Transverse colon (tissue), 4 donors: Measurements from ENCODE around the gene IMP4. TPM values are rescaled to one million over a fixed set of nuclear protein-coding genes. Genes with fewer than 3 reads are reported as not detected.

Experiments
- DNase-seq: peaks from one replicate; pipeline ENCODE4 v3.0.0-alpha.2; 2019
- H3K27ac ChIP-seq, 4 donors: fragments of 200-600 bp; sonication (generic); 2 replicates each; pipeline ENCODE4 v1.5.1; 2016 to 2018; ENCODE audit warnings: inconsistent platforms in 4 of 4
- H3K27me3 ChIP-seq: fragments of 200-600 bp; sonication (generic); 2 replicates; pipeline ENCODE4 v1.5.1; 2017; ENCODE audit warnings: inconsistent platforms
- H3K36me3 ChIP-seq, 4 donors: fragments of 200-600 bp; sonication (generic); 2 replicates each; pipeline ENCODE4 v1.5.1; 2017 to 2019; ENCODE audit warnings: inconsistent platforms in 4 of 4
- H3K4me1 ChIP-seq, 4 donors: fragments of 200-600 bp; sonication (generic); 2 replicates each; pipeline ENCODE4 v1.5.1; 2017 to 2020; ENCODE audit warnings: inconsistent platforms in 4 of 4
- H3K4me3 ChIP-seq, 4 donors: fragments of 200-600 bp; sonication (generic); 1 replicate in 1 of 4; 2 replicates in 3 of 4; pipeline versions ENCODE4 v1.5.1 to v1.6.1; 2017 to 2019; ENCODE audit warnings: inconsistent platforms in 4 of 4
- H3K9me3 ChIP-seq, 2 donors: fragments of 200-600 bp; sonication (generic); 2 replicates each; pipeline ENCODE4 v1.5.1; 2017 to 2019; ENCODE audit warnings: inconsistent platforms in 2 of 2
- EP300 ChIP-seq: sonication (generic); formaldehyde crosslinking; IDR thresholded peaks from one replicate; pipeline ENCODE4 v1.6.1; 2017; ENCODE audit warnings: antibody characterized with exemption, low read depth
- POLR2A ChIP-seq: fragments of 450-650 bp; IDR thresholded peaks from one replicate; pipeline ENCODE4 v1.6.1; 2016; ENCODE audit warnings: antibody characterized with exemption, mild to moderate bottlenecking, moderate library complexity
- POLR2AphosphoS5 ChIP-seq, 3 donors: sonication (generic); formaldehyde crosslinking; IDR thresholded peaks; one replicate each; pipeline ENCODE4 v1.6.1; 2016; ENCODE audit warnings: antibody characterized with exemption in 3 of 3
- WGBS, 2 donors: methylation state at CpG; one replicate each; pipeline ENCODE4 v1.1.5; 2018; ENCODE audit warnings: low coverage in 1 of 2; 5-methylcytosine and 5-hydroxymethylcytosine counted together
- in situ Hi-C, 4 donors: fragments of 200-750 bp; cut with MboI; loops; one replicate each; pipeline versions ENCODE4 v1.15.0 to v1.15.1; 2017; ENCODE audit warnings: low sequenced_read_pairs in 3 of 4, low pct_ligation_motif_present in 1 of 4, low pct_unique_long_range_greater_than_20kb in 1 of 4
- intact Hi-C: fragments of 100-400 bp; cut with DNase I; formaldehyde crosslinking; loops from one replicate; pipeline ENCODE4 v1.15.1; 2023; ENCODE audit warnings: low total_unique reads
- total RNA-seq, 4 donors: library from RNA; depleted of rRNA; stranded (reverse); fragments of >200 nt; gene quantifications; one replicate each; pipeline ENCODE4 v1.1.0, GENCODE V29; 2016
- TF ChIP-seq, protein P1 (sequence below), 5 experiments: fragments of 200-600 bp in 3 of 5; fragments of 450-650 bp in 2 of 5; sonication (generic) in 3 of 5; IDR thresholded peaks; 1 replicate in 2 of 5; 2 replicates in 3 of 5; pipeline ENCODE4 v1.5.1; 2016 to 2017; ENCODE audit warnings: antibody characterized with exemption in 5 of 5, inconsistent platforms in 3 of 5, mild to moderate bottlenecking in 2 of 5, moderate library complexity in 1 of 5

The IMP4 gene
- total RNA-seq, 4 donors from 2014 or later, result 52.1 to 367 (median 83.7) TPM

GRCh38 chr2:130365075-130365474 is 22.4 kb downstream of the IMP4 start:
- DNase-seq, result no peak
- no peaks in the 10 kb centered on the region for H3K27me3 ChIP-seq
- no peak overlapping the region for H3K27ac ChIP-seq
- WGBS, 2 donors, result 70 to 79% methylated on average over 2 of the region's 2 CpGs
- H3K9me3 ChIP-seq, result no peaks in the 10 kb centered on the region
- TF ChIP-seq POLR2A (no peak), EP300 (no peak), POLR2AphosphoS5 (IDR thresholded peaks at IDR 0.05) (no peak)
- TF ChIP-seq, protein P1, sequence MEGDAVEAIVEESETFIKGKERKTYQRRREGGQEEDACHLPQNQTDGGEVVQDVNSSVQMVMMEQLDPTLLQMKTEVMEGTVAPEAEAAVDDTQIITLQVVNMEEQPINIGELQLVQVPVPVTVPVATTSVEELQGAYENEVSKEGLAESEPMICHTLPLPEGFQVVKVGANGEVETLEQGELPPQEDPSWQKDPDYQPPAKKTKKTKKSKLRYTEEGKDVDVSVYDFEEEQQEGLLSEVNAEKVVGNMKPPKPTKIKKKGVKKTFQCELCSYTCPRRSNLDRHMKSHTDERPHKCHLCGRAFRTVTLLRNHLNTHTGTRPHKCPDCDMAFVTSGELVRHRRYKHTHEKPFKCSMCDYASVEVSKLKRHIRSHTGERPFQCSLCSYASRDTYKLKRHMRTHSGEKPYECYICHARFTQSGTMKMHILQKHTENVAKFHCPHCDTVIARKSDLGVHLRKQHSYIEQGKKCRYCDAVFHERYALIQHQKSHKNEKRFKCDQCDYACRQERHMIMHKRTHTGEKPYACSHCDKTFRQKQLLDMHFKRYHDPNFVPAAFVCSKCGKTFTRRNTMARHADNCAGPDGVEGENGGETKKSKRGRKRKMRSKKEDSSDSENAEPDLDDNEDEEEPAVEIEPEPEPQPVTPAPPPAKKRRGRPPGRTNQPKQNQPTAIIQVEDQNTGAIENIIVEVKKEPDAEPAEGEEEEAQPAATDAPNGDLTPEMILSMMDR (IDR thresholded peaks at IDR 0.05), result no peak
- H3K36me3 ChIP-seq, result no peaks in the 10 kb centered on the region
- no peaks in the 10 kb centered on the region for H3K4me1 ChIP-seq
- H3K4me3 ChIP-seq, result no peak overlapping the region
- in situ Hi-C loops, result no loop called here
- intact Hi-C loops, result no loop called here

GRCh38 chr2:130365963-130366362 is 23.3 kb downstream of the IMP4 start:
- in situ Hi-C loops, result no loop called here
- Histone ChIP-seq H3K9me3 (no peaks in the 10 kb centered on the region), H3K27me3 (no peaks in the 10 kb centered on the region), H3K4me3 (no peak overlapping the region), H3K27ac (no peak overlapping the region), H3K4me1 (peaks cover 0 to 3% (median 2%) of the 10 kb centered on the region in 4 donors), H3K36me3 (no peaks in the 10 kb centered on the region)
- WGBS, 2 donors, result 83 to 84% methylated on average over 2 of the region's 2 CpGs
- intact Hi-C loops, result no loop called here
- TF ChIP-seq, protein P1 (IDR thresholded peaks at IDR 0.05), result no peak
- TF ChIP-seq POLR2A (no peak), POLR2AphosphoS5 (IDR thresholded peaks at IDR 0.05) (no peak), EP300 (no peak)
- DNase-seq, result no peak

DNA sequence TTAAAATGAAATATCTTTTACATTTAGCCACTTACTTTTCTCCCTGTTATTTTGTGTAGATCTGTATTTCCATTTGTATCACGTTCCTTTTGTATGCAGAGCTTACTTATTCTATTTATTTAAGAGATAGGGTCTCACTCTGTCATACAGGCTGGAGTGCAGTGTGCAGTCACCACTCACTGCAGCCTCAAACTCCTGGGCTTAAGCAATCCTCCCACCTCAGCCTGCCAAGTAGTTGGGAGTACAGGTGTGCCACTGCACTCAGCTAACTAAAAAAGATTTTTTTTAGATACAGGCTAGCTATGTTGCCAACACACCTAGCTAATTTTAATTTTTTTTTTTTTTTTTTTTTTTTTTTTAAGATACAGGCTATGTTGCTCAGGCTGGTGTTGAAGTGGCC is 24.0 kb downstream of the IMP4 start:
- Histone ChIP-seq H3K9me3 (no peaks in the 10 kb centered on the region), H3K4me3 (no peak overlapping the region), H3K36me3 (no peaks in the 10 kb centered on the region), H3K27ac (no peak overlapping the region), H3K27me3 (no peaks in the 10 kb centered on the region), H3K4me1 (peaks cover 0 to 11% (median 4%) of the 10 kb centered on the region in 4 donors)
- intact Hi-C loops, result no loop called here
- in situ Hi-C loops, result no loop called here
- no peak for TF ChIP-seq POLR2AphosphoS5 (IDR thresholded peaks at IDR 0.05)
- TF ChIP-seq, protein P1 (IDR thresholded peaks at IDR 0.05), result no peak
- TF ChIP-seq EP300, result no peak
- TF ChIP-seq POLR2A, result no peak
- WGBS, 2 donors, result 83 to 100% methylated on average over 1 of the region's 1 CpG
- DNase-seq, result no peak

GRCh38 chr2:130368786-130369185 is 26.1 kb downstream of the IMP4 start:
- Histone ChIP-seq H3K27ac (no peak overlapping the region), H3K4me1 (peaks cover 9 to 23% (median 12%) of the 10 kb centered on the region in 4 donors), H3K36me3 (no peaks in the 10 kb centered on the region), H3K4me3 (no peak overlapping the region), H3K27me3 (no peaks in the 10 kb centered on the region), H3K9me3 (no peaks in the 10 kb centered on the region)
- intact Hi-C loops, result no loop called here
- 97 to 100% methylated on average over 1 to 5 of the region's 5 CpGs for WGBS, 2 donors
- in situ Hi-C loops, result no loop called here
- no peak for DNase-seq
- TF ChIP-seq EP300 (no peak), POLR2A (no peak), POLR2AphosphoS5 (IDR thresholded peaks at IDR 0.05) (no peak)
- TF ChIP-seq, protein P1 (IDR thresholded peaks at IDR 0.05), result no peak
